Fibroblast of villous mesenchyme (primary cell): ENCODE results near the gene GABARAP. TPM values are rescaled to one million over a fixed set of nuclear protein-coding genes. Genes with fewer than 3 reads are reported as not detected.

Experiments used
- DNase-seq: peaks from one replicate; pipeline ENCODE4 v3.0.0-alpha.2; 2010; ENCODE audit warnings: low read depth
- H3K4me3 ChIP-seq: 2 replicates; pipeline ENCODE4 v1.5.1; 2011; ENCODE audit warnings: low read depth, mild to moderate bottlenecking, low read length
- total RNA-seq: library from RNA; depleted of rRNA; stranded (reverse); fragments of >200 nt; gene quantifications from 2 replicates; pipeline ENCODE4 v1.2.3, GENCODE V29; 2012
- TF ChIP-seq, protein P1 (sequence below): IDR thresholded peaks from 2 replicates; pipeline ENCODE4 v1.5.1; 2012; ENCODE audit warnings: low read depth, mild to moderate bottlenecking, low read length; ENCODE audit not compliant: insufficient read depth

The GABARAP gene
- total RNA-seq, 1 donor: 225 TPM

DNA sequence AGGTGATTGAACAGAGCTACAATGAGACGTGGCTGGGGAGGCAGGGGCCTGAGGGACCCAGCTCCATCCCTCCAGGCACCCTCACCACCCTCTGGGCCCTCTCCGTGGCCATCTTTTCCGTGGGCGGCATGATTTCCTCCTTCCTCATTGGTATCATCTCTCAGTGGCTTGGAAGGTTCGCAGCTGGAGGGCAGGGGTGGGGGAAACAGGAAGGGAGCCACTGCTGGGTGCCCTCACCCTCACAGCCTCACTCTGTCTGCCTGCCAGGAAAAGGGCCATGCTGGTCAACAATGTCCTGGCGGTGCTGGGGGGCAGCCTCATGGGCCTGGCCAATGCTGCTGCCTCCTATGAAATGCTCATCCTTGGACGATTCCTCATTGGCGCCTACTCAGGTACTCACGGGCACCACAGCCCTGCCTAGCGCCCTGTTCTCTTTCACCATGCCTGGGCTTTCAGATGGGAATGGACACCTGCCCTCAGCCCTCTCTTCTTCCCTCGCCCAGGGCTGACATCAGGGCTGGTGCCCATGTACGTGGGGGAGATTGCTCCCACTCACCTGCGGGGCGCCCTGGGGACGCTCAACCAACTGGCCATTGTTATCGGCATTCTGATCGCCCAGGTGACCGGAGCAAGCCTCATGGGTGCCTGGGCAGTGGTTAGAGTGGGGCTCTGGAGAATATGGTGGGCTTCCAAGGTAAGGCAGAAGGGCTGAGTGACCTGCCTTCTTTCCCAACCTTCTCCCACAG lies 41.4 kb upstream of the GABARAP start:
- TF ChIP-seq, protein P1, sequence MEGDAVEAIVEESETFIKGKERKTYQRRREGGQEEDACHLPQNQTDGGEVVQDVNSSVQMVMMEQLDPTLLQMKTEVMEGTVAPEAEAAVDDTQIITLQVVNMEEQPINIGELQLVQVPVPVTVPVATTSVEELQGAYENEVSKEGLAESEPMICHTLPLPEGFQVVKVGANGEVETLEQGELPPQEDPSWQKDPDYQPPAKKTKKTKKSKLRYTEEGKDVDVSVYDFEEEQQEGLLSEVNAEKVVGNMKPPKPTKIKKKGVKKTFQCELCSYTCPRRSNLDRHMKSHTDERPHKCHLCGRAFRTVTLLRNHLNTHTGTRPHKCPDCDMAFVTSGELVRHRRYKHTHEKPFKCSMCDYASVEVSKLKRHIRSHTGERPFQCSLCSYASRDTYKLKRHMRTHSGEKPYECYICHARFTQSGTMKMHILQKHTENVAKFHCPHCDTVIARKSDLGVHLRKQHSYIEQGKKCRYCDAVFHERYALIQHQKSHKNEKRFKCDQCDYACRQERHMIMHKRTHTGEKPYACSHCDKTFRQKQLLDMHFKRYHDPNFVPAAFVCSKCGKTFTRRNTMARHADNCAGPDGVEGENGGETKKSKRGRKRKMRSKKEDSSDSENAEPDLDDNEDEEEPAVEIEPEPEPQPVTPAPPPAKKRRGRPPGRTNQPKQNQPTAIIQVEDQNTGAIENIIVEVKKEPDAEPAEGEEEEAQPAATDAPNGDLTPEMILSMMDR: no peak
- DNase-seq: no peak
- no peak overlapping the region for H3K4me3 ChIP-seq

DNA sequence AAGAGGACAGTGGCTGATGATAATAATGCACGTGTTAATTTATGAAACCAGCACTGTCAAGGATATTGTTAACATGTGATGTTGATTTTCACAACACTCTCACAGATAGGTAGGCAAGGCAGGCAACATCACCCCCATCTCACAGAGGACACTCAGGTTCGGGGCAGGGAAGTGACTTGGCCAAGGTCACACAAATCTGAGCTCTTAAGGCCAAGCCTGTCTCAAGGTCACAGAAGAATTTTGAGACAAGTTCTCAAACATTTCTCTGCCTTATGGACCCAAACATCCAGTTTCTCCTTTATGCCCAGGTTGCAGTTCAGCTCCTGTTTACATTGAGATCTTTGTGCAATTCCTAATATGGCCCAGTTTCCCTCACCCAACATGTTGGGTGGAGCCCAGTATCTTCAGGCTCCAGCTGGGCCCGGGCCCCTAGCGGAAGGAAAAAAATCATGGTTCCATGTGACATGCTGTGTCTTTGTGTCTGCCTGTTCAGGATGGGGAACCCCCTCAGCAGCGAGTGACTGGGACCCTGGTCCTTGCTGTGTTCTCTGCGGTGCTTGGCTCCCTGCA lies 40.6 kb upstream of the GABARAP start:
- DNase-seq: peak; percentile 28
- TF ChIP-seq, protein P1: no peak
- H3K4me3 ChIP-seq: no peak overlapping the region

DNA sequence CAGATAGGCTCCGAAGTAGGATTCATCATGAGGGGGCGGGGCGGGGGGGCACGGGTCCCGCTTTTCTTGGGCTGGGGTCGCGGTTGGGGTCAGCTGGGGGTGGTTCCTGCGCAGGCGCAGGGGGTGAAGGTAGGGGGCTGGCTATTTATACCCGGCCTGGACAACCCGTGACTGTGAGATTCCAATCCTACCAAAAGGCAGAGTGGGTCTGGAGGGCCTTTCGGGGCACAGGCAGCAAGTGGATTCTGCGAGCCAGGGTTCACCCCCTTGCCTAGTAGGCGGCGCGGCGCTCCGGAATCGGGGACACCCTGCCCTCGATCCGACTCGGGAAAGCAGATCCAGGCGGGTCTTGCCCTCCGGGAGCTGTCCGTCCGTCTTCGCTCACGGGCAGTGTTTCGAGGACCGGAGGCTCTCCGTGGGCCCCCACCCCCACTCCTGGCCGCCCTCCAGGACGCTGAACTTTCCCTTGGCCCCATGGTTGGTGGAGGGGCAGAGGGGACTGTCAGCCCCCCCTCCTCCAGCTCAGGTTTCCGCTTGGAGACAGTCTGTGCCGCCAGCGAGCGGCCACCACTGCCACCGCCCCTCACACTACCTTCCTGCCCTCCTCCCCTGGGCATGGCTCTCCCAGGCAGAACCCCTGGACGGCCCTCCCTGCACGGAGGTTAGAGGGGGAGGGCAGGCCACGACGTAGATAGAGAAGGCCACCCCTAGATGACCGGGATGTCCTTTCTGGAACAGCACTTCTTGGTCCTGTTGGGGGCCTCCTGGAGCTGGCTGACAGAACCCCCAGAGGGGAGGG lies 39.9 kb upstream of the GABARAP start:
- peak overlapping the region; percentile 63 for H3K4me3 ChIP-seq
- no peak for DNase-seq
- TF ChIP-seq, protein P1: no peak

DNA sequence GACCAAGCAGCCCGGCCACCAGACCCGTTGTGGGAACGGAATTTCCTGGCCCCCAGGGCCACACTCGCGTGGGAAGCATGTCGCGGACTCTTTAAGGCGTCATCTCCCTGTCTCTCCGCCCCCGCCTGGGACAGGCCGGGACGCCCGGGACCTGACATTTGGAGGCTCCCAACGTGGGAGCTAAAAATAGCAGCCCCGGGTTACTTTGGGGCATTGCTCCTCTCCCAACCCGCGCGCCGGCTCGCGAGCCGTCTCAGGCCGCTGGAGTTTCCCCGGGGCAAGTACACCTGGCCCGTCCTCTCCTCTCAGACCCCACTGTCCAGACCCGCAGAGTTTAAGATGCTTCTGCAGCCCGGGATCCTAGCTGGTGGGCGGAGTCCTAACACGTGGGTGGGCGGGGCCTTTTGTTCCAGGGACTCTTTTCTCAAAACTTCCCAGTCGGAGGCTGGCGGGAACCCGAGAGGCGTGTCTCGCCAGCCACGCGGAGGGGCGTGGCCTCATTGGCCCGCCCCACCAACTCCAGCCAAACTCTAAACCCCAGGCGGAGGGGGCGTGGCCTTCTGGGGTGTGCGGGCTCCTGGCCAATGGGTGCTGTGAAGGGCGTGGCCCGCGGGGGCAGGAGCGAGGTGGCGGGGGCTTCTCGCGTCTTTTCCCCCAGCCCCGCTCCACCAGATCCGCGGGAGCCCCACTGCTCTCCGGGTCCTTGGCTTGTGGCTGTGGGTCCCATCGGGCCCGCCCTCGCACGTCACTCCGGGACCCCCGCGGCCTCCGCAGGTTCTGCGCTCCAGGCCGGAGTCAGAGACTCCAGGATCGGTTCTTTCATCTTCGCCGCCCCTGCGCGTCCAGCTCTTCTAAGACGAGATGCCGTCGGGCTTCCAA lies 39.1 kb upstream of the GABARAP start, which contains the start of gene SLC2A4:
Gene SLC2A4, plus strand, starts transcription at position 645 of the 879 bp plus-strand sequence. Its CDS starts 217 bp downstream, at position 862.
- TF ChIP-seq, protein P1: no peak

DNA sequence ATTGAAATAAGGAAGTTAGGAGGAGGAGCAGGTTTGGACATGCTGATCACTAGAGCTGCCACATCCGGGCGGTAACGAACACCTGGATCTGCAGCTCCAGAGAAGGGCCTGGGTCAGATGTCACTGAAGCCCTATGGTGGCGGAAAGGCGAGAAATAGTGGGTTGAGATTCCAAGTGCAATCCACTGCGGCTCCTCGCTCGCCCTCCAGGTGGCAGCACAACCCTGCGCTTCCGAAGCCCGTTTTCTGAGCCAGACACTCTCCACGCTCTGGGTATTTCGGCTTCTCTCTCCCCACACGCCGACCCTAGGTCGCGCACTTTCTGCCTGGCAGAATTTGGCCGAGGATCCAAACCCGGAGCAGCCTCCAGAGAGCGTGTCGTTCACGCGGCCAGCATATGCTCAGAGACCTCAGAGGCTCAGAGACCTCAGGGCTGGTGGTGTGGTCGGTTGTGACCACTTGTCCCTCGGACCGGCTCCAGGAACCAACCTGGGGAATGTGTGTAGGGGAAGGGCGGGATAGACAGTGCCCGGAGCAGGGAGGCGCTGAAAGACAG lies 38.3 kb upstream of the GABARAP start:
- peak; percentile 78 for DNase-seq
- peak overlapping the region; percentile 50 for H3K4me3 ChIP-seq

More for the DNA sequence above, 39.1 kb upstream of the GABARAP start, which contains the start of gene SLC2A4:
- peak; percentile 94 for DNase-seq
- H3K4me3 ChIP-seq: peak within 1 kb of the TSS; percentile 63

More for the DNA sequence above, 38.3 kb upstream of the GABARAP start:
- TF ChIP-seq, protein P1: peak; percentile 92
